Progenitor cell of endocrine pancreas (in vitro differentiated cells): ENCODE measurements around the gene IDH3B. TPM values are rescaled to one million over a fixed set of nuclear protein-coding genes. Genes with fewer than 3 reads are reported as not detected.
A peak's percentile ranks its signal among the peaks of the same experiment; 100 is the strongest.
"Not testable (repeated sequence)": the region's sequence is repeated elsewhere in the genome, so short reads cannot be mapped to it uniquely, and the experiment has no call there.

Experiments
- DNase-seq: peaks from one replicate; pipeline ENCODE4 v3.0.0; 2021; ENCODE audit warnings: low spot score; ENCODE audit not compliant: unreplicated experiment
- H3K27ac Mint-ChIP-seq: 2 replicates; pipeline ENCODE4 v1.8.0; 2021; ENCODE audit warnings: mild to moderate bottlenecking, moderate library complexity, mixed read lengths
- H3K27me3 Mint-ChIP-seq: 2 replicates; pipeline ENCODE4 v1.8.0; 2021; ENCODE audit warnings: mixed read lengths
- H3K36me3 Mint-ChIP-seq: 2 replicates; pipeline ENCODE4 v1.8.0; 2022; ENCODE audit warnings: mixed read lengths; ENCODE audit not compliant: insufficient read depth
- H3K4me1 Mint-ChIP-seq: 2 replicates; pipeline ENCODE4 v1.8.0; 2021; ENCODE audit warnings: low read depth, mixed read lengths
- H3K4me3 Mint-ChIP-seq: 2 replicates; pipeline ENCODE4 v1.8.0; 2021; ENCODE audit warnings: low read depth, mild to moderate bottlenecking, moderate library complexity, mixed read lengths
- H3K9me3 Mint-ChIP-seq: 2 replicates; pipeline ENCODE4 v1.8.0; 2021; ENCODE audit warnings: low read depth, mixed read lengths
- CTCF ChIP-seq: fragments of 200-600 bp; sonication (generic); IDR thresholded peaks from one replicate; pipeline ENCODE4 v1.5.0; 2021; ENCODE audit warnings: antibody characterized with exemption, mild to moderate bottlenecking; ENCODE audit not compliant: unreplicated experiment
- total RNA-seq: library from RNA; stranded (reverse); gene quantifications from 2 replicates; pipeline ENCODE4 v1.2.1, GENCODE V29; 2021

The IDH3B gene
- total RNA-seq, 1 donor from 2014 or later = 98.9 TPM

- Mint-ChIP-seq H3K4me3 (no peak overlapping the region), H3K27ac (no peak overlapping the region), H3K36me3 (peaks cover 3% of the 10 kb centered on the region), H3K27me3 (peaks cover 44% of the 10 kb centered on the region), H3K9me3 (no peaks in the 10 kb centered on the region), H3K4me1 (no peaks in the 10 kb centered on the region)
- peak; percentile 6 for DNase-seq
- no peak for TF ChIP-seq CTCF
These were observed 34.3 kb upstream of the IDH3B start for GRCh38 chr20:2698186-2698817.

GRCh38 chr20:2697768-2698167, 33.8 kb upstream of the IDH3B start:
- peaks cover 3% of the 10 kb centered on the region for H3K36me3 Mint-ChIP-seq
- peak; percentile 1 for DNase-seq
- no peak for TF ChIP-seq CTCF
- no peaks in the 10 kb centered on the region for H3K4me1 Mint-ChIP-seq
- peaks cover 44% of the 10 kb centered on the region for H3K27me3 Mint-ChIP-seq
- H3K27ac Mint-ChIP-seq = no peak overlapping the region
- no peaks in the 10 kb centered on the region for H3K9me3 Mint-ChIP-seq
- no peak overlapping the region for H3K4me3 Mint-ChIP-seq

- Mint-ChIP-seq H3K36me3 (peaks cover 3% of the 10 kb centered on the region), H3K4me3 (no peak overlapping the region)
These were observed 32.6 kb upstream of the IDH3B start for GRCh38 chr20:2696646-2697045.

GRCh38 chr20:2695984-2696525, 32.0 kb upstream of the IDH3B start:
- not testable (repeated sequence) for H3K4me1 Mint-ChIP-seq, H3K36me3 Mint-ChIP-seq, H3K4me3 Mint-ChIP-seq, H3K9me3 Mint-ChIP-seq, DNase-seq, H3K27ac Mint-ChIP-seq
- H3K27me3 Mint-ChIP-seq = peaks cover 50% of the 10 kb centered on the region

More at GRCh38 chr20:2696646-2697045, 32.6 kb upstream of the IDH3B start:
- Mint-ChIP-seq H3K4me1 (peaks cover 5% of the 10 kb centered on the region), H3K27me3 (peaks cover 47% of the 10 kb centered on the region), H3K9me3 (no peaks in the 10 kb centered on the region), H3K27ac (no peak overlapping the region)
- no peak for DNase-seq
- no peak for TF ChIP-seq CTCF

- no peak for TF ChIP-seq CTCF
- Mint-ChIP-seq H3K36me3 (peaks cover 6% of the 10 kb centered on the region), H3K9me3 (no peaks in the 10 kb centered on the region), H3K27ac (no peak overlapping the region), H3K4me3 (peak overlapping the region; percentile 56), H3K4me1 (peaks cover 7% of the 10 kb centered on the region), H3K27me3 (peaks cover 51% of the 10 kb centered on the region)
- DNase-seq = no peak
These were observed 31.4 kb upstream of the IDH3B start for GRCh38 chr20:2695206-2695983.
